Loucy (cell line): ENCODE results near the gene LTK.
A peak's percentile ranks its signal among the peaks of the same experiment; 100 is the strongest.

ENCODE experiments used
- EZH2phosphoT487 ChIP-seq: fragments of 200-600 bp; IDR thresholded peaks from 2 replicates; pipeline ENCODE4 v1.6.1; 2018; ENCODE audit warnings: antibody characterized with exemption, mild to moderate bottlenecking, moderate library complexity, borderline replicate concordance
- TF ChIP-seq, protein P1 (sequence below): fragments of 200-600 bp; sonication (generic); conservative IDR thresholded peaks from 2 replicates; pipeline ENCODE4 v1.5.1; 2014; ENCODE audit warnings: mild to moderate bottlenecking, antibody characterized with exemption, low read length

DNA sequence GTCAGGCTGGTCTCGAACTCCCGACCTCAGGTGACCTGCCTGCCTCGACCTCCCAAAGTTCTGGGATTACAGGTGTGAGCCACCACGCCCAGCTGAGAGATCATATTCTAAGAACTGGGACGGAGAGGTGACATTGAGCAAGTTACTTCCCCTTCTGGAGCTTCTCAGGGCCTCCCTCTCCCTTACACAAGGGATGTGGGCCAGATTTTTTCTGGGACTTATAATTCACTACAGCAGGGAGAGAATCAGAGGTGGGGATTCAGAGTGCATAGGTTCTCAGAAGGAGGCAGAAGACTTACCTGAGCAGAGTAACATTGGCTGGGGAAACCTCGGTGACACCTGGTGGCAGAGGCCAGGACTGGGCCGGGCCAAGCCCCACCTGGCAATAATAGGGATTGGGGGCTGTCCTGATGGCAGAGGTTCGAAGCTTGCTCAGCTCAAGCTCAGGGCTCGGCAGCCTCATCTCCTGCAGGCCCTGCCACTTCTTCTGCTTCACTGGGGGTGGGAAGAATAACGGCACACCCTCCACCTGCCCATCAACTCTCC is 6.8 kb downstream of the LTK start:
- TF ChIP-seq, protein P1, sequence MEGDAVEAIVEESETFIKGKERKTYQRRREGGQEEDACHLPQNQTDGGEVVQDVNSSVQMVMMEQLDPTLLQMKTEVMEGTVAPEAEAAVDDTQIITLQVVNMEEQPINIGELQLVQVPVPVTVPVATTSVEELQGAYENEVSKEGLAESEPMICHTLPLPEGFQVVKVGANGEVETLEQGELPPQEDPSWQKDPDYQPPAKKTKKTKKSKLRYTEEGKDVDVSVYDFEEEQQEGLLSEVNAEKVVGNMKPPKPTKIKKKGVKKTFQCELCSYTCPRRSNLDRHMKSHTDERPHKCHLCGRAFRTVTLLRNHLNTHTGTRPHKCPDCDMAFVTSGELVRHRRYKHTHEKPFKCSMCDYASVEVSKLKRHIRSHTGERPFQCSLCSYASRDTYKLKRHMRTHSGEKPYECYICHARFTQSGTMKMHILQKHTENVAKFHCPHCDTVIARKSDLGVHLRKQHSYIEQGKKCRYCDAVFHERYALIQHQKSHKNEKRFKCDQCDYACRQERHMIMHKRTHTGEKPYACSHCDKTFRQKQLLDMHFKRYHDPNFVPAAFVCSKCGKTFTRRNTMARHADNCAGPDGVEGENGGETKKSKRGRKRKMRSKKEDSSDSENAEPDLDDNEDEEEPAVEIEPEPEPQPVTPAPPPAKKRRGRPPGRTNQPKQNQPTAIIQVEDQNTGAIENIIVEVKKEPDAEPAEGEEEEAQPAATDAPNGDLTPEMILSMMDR: peak; percentile 29; the same call in 1 of the 2 replicates
- TF ChIP-seq EZH2phosphoT487: no peak
